ENCODE data around the gene ZC3H7B. TPM values are rescaled to one million over a fixed set of nuclear protein-coding genes. Genes with fewer than 3 reads are reported as not detected.
A peak's percentile ranks its signal among the peaks of the same experiment; 100 is the strongest.

ZC3H7B gene
- polyA plus RNA-seq, 1 donor (not counting 4 experiments of a cell fraction or from before 2014, with no cell fraction given) = 24.2 TPM

DNA sequence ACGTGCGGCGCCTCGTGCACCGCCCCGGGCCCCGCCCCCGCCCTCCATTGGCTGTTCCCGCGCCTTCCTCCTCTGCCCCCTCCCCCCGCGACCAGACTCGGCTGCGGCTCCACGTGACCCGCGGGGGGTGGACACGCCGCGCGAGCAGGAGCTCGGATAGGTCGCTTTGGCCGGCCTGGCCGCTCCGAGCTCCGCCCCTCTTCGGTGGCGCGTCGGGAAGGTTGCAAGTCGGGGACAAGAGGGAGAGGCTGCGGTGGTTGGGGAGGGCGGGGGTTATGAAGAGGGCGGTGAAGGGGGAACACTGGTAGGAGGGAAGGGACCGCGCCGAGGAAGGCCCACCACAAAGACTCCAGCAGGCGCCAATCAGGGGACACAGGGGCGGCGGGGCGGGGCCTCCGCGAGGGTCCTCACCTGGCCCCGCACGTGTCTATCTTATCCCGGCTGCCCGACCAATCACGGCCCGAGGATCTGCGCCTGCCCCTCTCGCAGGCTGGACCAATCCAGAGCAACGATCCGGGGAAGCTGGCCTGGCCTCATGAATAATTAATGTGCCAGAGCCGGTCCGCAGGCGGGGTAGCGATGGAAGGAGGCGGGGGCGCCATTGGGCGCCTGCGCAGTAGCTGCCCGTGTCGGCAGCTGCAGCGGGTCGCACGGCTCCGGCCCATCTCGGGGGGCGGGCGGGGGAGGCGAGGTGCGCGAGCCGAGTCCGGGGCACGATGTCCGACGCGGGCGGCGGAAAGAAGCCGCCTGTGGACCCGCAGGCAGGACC lies 80.2 kb downstream of the ZC3H7B start, which contains the start of gene TEF:
Gene TEF, plus strand, starts transcription at position 614 of the 769 bp plus-strand sequence. Its CDS starts 103 bp downstream, at position 717.
- Histone ChIP-seq H3K9me3 (ENCODE audit: control insufficient read depth, low read depth, low read length) (no peaks in the 10 kb centered on the region), H4K20me1 (ENCODE audit: control insufficient read depth, extremely low read depth, insufficient read depth, low read length) (no peaks in the 10 kb centered on the region), H3K4me3 (ENCODE audit: control insufficient read depth in 2 of 3, extremely low read depth in 1 of 3, insufficient read depth in 2 of 3, low read depth in 1 of 3, low read length in 3 of 3) (peak within 1 kb of the TSS; percentile 73 to 88 (median 81)), H3K9me1 (ENCODE audit: control insufficient read depth, extremely low read depth, insufficient read depth, low read length) (no peaks in the 10 kb centered on the region), H2AFZ (ENCODE audit: control insufficient read depth, low read length) (peak within 1 kb of the TSS; percentile 89), H3K9ac (ENCODE audit: control insufficient read depth, extremely low read depth, insufficient read depth, low read length) (peak within 1 kb of the TSS; percentile 98), H3K27me3 (ENCODE audit: control insufficient read depth, extremely low read depth, insufficient read depth, low read length) (no peaks in the 10 kb centered on the region), H3K79me2 (ENCODE audit: control insufficient read depth, insufficient read depth, low read length) (no peaks in the 10 kb centered on the region), H3K4me1 (ENCODE audit: control insufficient read depth, extremely low read depth, insufficient read depth, low read length) (peaks cover 18% of the 10 kb centered on the region), H3K4me2 (ENCODE audit: control insufficient read depth, extremely low read depth, insufficient read depth, low read depth, low read length) (peak within 1 kb of the TSS; percentile 98), H3K36me3 (ENCODE audit: control insufficient read depth in 2 of 2, extremely low read depth in 1 of 2, insufficient read depth in 2 of 2, low read length in 2 of 2) (no peaks in the 10 kb centered on the region), H3K27ac (ENCODE audit: control insufficient read depth, insufficient read depth, low read length) (peak within 1 kb of the TSS; percentile 99)
- dilution Hi-C loops (cut with MboI; ENCODE audit: extremely low pct_ligation_motif_present, low sequenced_read_pairs) = no loop called here
- FAIRE-seq (peak; percentile 77), DNase-seq (ENCODE audit: low read depth, low spot score) (peak; percentile 85)
- no peak for TF ChIP-seq EZH2 (IDR thresholded peaks at IDR 0.05; ENCODE audit: low read length)
- TF ChIP-seq, protein P1, sequence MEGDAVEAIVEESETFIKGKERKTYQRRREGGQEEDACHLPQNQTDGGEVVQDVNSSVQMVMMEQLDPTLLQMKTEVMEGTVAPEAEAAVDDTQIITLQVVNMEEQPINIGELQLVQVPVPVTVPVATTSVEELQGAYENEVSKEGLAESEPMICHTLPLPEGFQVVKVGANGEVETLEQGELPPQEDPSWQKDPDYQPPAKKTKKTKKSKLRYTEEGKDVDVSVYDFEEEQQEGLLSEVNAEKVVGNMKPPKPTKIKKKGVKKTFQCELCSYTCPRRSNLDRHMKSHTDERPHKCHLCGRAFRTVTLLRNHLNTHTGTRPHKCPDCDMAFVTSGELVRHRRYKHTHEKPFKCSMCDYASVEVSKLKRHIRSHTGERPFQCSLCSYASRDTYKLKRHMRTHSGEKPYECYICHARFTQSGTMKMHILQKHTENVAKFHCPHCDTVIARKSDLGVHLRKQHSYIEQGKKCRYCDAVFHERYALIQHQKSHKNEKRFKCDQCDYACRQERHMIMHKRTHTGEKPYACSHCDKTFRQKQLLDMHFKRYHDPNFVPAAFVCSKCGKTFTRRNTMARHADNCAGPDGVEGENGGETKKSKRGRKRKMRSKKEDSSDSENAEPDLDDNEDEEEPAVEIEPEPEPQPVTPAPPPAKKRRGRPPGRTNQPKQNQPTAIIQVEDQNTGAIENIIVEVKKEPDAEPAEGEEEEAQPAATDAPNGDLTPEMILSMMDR (optimal IDR thresholded peaks at IDR 0.05 in 1 of 3, IDR thresholded peaks at IDR 0.05 in 1 of 3, conservative IDR thresholded peaks at IDR 0.05 in 1 of 3; ENCODE audit: extremely low read depth in 1 of 3, insufficient read depth in 2 of 3, low read length in 3 of 3) = no peak

DNA sequence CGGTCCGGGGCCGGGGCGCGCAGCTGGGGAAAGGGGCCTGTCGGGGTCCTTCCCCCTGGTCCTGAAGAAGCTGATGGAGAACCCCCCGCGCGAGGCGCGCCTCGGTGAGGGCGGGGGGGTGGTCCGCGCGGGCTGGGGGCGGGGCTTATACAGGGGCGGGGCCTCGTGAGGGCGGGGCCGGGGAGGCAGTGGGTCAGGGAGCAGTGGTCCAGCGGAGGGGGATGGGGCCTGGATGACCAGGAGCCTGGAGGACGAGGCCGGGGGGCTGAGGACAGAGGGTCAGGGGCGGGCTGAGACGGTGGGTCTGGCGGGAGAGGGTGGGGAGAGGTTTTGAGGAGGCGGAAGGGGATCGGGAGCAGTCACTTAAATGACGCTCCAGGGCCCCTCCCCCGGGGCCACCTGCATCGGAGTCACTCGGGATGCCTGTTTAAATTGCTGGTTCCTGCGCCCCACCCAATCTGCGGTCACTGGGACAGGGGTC lies 80.8 kb downstream of the ZC3H7B start:
- H3K9me1 ChIP-seq (ENCODE audit: control insufficient read depth, extremely low read depth, insufficient read depth, low read length) = no peaks in the 10 kb centered on the region
- H4K20me1 ChIP-seq (ENCODE audit: control insufficient read depth, extremely low read depth, insufficient read depth, low read length) = no peaks in the 10 kb centered on the region
- no peak for FAIRE-seq
- no peaks in the 10 kb centered on the region for H3K9me3 ChIP-seq (ENCODE audit: control insufficient read depth, low read depth, low read length)
- H3K4me2 ChIP-seq (ENCODE audit: control insufficient read depth, extremely low read depth, insufficient read depth, low read depth, low read length) = peak overlapping the region; percentile 87
- H3K4me3 ChIP-seq (ENCODE audit: control insufficient read depth in 2 of 3, extremely low read depth in 1 of 3, insufficient read depth in 2 of 3, low read depth in 1 of 3, low read length in 3 of 3) = peak overlapping the region; percentile 72 to 88 (median 73)
- H3K27me3 ChIP-seq (ENCODE audit: control insufficient read depth, extremely low read depth, insufficient read depth, low read length) = no peaks in the 10 kb centered on the region
- peak overlapping the region; percentile 19 for H2AFZ ChIP-seq (ENCODE audit: control insufficient read depth, low read length)
- DNase-seq (ENCODE audit: low read depth, low spot score) = no peak
- no peak for TF ChIP-seq EZH2 (IDR thresholded peaks at IDR 0.05; ENCODE audit: low read length)
- TF ChIP-seq, protein P1 (optimal IDR thresholded peaks at IDR 0.05 in 1 of 3, IDR thresholded peaks at IDR 0.05 in 1 of 3, conservative IDR thresholded peaks at IDR 0.05 in 1 of 3; ENCODE audit: extremely low read depth in 1 of 3, insufficient read depth in 2 of 3, low read length in 3 of 3) = no peak
- H3K79me2 ChIP-seq (ENCODE audit: control insufficient read depth, insufficient read depth, low read length) = no peaks in the 10 kb centered on the region
- H3K4me1 ChIP-seq (ENCODE audit: control insufficient read depth, extremely low read depth, insufficient read depth, low read length) = peaks cover 18% of the 10 kb centered on the region
- dilution Hi-C loops (cut with MboI; ENCODE audit: extremely low pct_ligation_motif_present, low sequenced_read_pairs) = no loop called here
- peaks cover under 1 to 1% of the 10 kb centered on the region in 2 experiments for H3K36me3 ChIP-seq (ENCODE audit: control insufficient read depth in 2 of 2, extremely low read depth in 1 of 2, insufficient read depth in 2 of 2, low read length in 2 of 2)
- H3K9ac ChIP-seq (ENCODE audit: control insufficient read depth, extremely low read depth, insufficient read depth, low read length) = peak overlapping the region; percentile 80
- H3K27ac ChIP-seq (ENCODE audit: control insufficient read depth, insufficient read depth, low read length) = peak overlapping the region; percentile 83

All from keratinocyte (primary cell).